GM12878 (cell line): ENCODE data around the gene RBPJ. TPM values are rescaled to one million over a fixed set of nuclear protein-coding genes. Genes with fewer than 3 reads are reported as not detected.

Source experiments
- ATAC-seq: fragments of 200-7000 bp; cut with Tn5 transposase; 3 replicates; pipeline ENCODE4 v1.9.1; 2020; ENCODE audit warnings: mild to moderate bottlenecking, moderate library complexity
- BruUV-seq: library from RNA; stranded (reverse); fragments of 400-500 nt; replicated peaks from 2 replicates; lab custom pipeline; 2021; lab: Mats Ljungman, UMichigan
- CTCF ChIA-PET: fragments of 300-600 bp; sonication (Branson Sonifier 250); formaldehyde crosslinking; extraction: SDS; loops from one replicate; lab custom pipeline; 2021; ENCODE audit warnings: inconsistent platforms; lab: Yijun Ruan, JAX
- POLR2A ChIA-PET: fragments of 350-600 bp; formaldehyde crosslinking; extraction: SDS; loops from one replicate; lab custom pipeline; 2021; ENCODE audit warnings: inconsistent platforms; lab: Charles Lee
- RAD21 ChIA-PET: fragments of 300-600 bp; sonication (Branson Sonifier 250); formaldehyde crosslinking; loops from one replicate; lab custom pipeline; 2023; ENCODE audit warnings: antibody characterized with exemption; ENCODE audit not compliant: unreplicated experiment; lab: Charles Lee
- SMC1A ChIA-PET: fragments of 300-600 bp; sonication (Branson Sonifier 250); formaldehyde crosslinking; loops from one replicate; lab custom pipeline; 2023; ENCODE audit not compliant: unreplicated experiment, uncharacterized antibody; lab: Charles Lee
- DNase-seq: peaks from one replicate; pipeline ENCODE4 v3.0.0-alpha.2; 2011; ENCODE audit warnings: low read depth, low spot score
- FAIRE-seq: peaks from 3 replicates; lab custom pipeline; 2011; peaks lifted over from hg19 to GRCh38; lab: Jason Lieb, UNC
- H2AFZ ChIP-seq: 2 replicates; pipeline ENCODE4 v1.6.0; 2011; ENCODE audit warnings: low read depth, low read length, control low read depth; ENCODE audit not compliant: control insufficient read depth
- H3K27ac ChIP-seq: 2 replicates; pipeline ENCODE4 v1.5.1; 2011; ENCODE audit warnings: control low read depth; ENCODE audit not compliant: control insufficient read depth, insufficient read depth
- H3K27me3 ChIP-seq, 2 experiments: replicated peaks in 1 of 2; 2 replicates each; pipeline versions ENCODE4 v1.6.0 to v1.6.1; 2011; ENCODE audit warnings: low read length in 1 of 2; ENCODE audit not compliant: control insufficient read depth in 2 of 2, insufficient read depth in 2 of 2
- H3K36me3 ChIP-seq, 2 experiments: 2 replicates each; pipeline ENCODE4 v1.5.1; 2011; ENCODE audit warnings: low read length in 1 of 2; ENCODE audit not compliant: control insufficient read depth in 2 of 2, insufficient read depth in 2 of 2
- H3K4me1 ChIP-seq: 2 replicates; pipeline ENCODE4 v1.6.1; 2011; ENCODE audit warnings: mild to moderate bottlenecking, low read length, moderate library complexity, mixed read lengths; ENCODE audit not compliant: control insufficient read depth, insufficient read depth
- H3K4me2 ChIP-seq: 2 replicates; pipeline ENCODE4 v1.6.0; 2011; ENCODE audit warnings: control low read depth; ENCODE audit not compliant: control insufficient read depth, insufficient read depth
- H3K4me3 ChIP-seq: fragments of 200-600 bp; sonication (generic); 2 replicates; pipeline ENCODE4 v1.5.1; 2016
- H3K79me2 ChIP-seq: 2 replicates; pipeline ENCODE4 v1.6.0; 2011; ENCODE audit warnings: low read length; ENCODE audit not compliant: control insufficient read depth, insufficient read depth
- H3K9ac ChIP-seq: 2 replicates; pipeline ENCODE4 v1.8.0; 2011; ENCODE audit warnings: low read length, control low read depth, mixed read lengths; ENCODE audit not compliant: control insufficient read depth, insufficient read depth
- H3K9me3 ChIP-seq: replicated peaks from 3 replicates; pipeline ENCODE4 v1.5.1; 2011; ENCODE audit warnings: mild to moderate bottlenecking, low read length; ENCODE audit not compliant: control insufficient read depth, insufficient read depth
- H4K20me1 ChIP-seq: 2 replicates; pipeline ENCODE4 v1.6.0; 2011; ENCODE audit not compliant: control insufficient read depth, insufficient read depth
- BCL3 ChIP-seq: IDR thresholded peaks from 2 replicates; pipeline ENCODE4 v1.6.1; 2011; ENCODE audit warnings: borderline replicate concordance, low read depth, mild to moderate bottlenecking, moderate library complexity, low read length; ENCODE audit not compliant: insufficient read depth, poor library complexity, severe bottlenecking
- BRCA1 ChIP-seq: IDR thresholded peaks from 2 replicates; pipeline ENCODE4 v1.6.1; 2011; ENCODE audit warnings: low read depth, low read length, improper control_type of control experiment
- CBX3 ChIP-seq: fragments of 200-600 bp; sonication (generic); IDR thresholded peaks from 2 replicates; pipeline ENCODE4 v1.6.1; 2016; ENCODE audit warnings: low read depth, borderline replicate concordance
- CHD1 ChIP-seq: IDR thresholded peaks from 2 replicates; pipeline ENCODE4 v1.6.1; 2012; ENCODE audit warnings: low read depth, low read length, improper control_type of control experiment
- CUX1 ChIP-seq: IDR thresholded peaks from 2 replicates; pipeline ENCODE4 v1.6.1; 2012; ENCODE audit warnings: improper control_type of control experiment, low read depth, low read length; ENCODE audit not compliant: insufficient replicate concordance
- ETV6 ChIP-seq, 2 experiments: fragments of 450-650 bp in 1 of 2; IDR thresholded peaks in 1 of 2; conservative IDR thresholded peaks in 1 of 2; 2 replicates each; pipeline ENCODE4 v1.6.1; 2014; ENCODE audit warnings: antibody characterized with exemption in 1 of 2, borderline replicate concordance in 1 of 2, low read depth in 1 of 2, mild to moderate bottlenecking in 1 of 2, moderate library complexity in 1 of 2
- FOXK2 ChIP-seq: fragments of 450-650 bp; IDR thresholded peaks from 2 replicates; pipeline ENCODE4 v1.6.1; 2017; ENCODE audit warnings: mild to moderate bottlenecking, moderate library complexity
- GABPA ChIP-seq: IDR thresholded peaks from 2 replicates; pipeline ENCODE4 v1.6.1; 2014; ENCODE audit warnings: antibody characterized with exemption, low read depth, mild to moderate bottlenecking, inconsistent platforms
- IKZF1 ChIP-seq: fragments of 450-650 bp; conservative IDR thresholded peaks from 2 replicates; pipeline ENCODE4 v1.6.1; 2017; ENCODE audit warnings: antibody characterized with exemption, mild to moderate bottlenecking
- KLF5 ChIP-seq: fragments of 450-650 bp; IDR thresholded peaks from 2 replicates; pipeline ENCODE4 v1.6.1; 2014; ENCODE audit warnings: mild to moderate bottlenecking; ENCODE audit not compliant: partially characterized antibody
- SIX5 ChIP-seq: IDR thresholded peaks from 2 replicates; pipeline ENCODE4 v1.6.1; 2011; ENCODE audit warnings: mild to moderate bottlenecking, low read depth, low read length, moderate library complexity; ENCODE audit not compliant: severe bottlenecking
- in situ Hi-C: fragments of 300-500 bp; cut with MboI; formaldehyde crosslinking; loops from 9 replicates; pipeline ENCODE4 v1.14.3; 2018; ENCODE audit warnings: mixed read lengths
- intact Hi-C: fragments of 100-400 bp; cut with micrococcal nuclease; formaldehyde crosslinking; loops from one replicate; pipeline ENCODE4 v1.14.2; 2022; ENCODE audit not compliant: unreplicated experiment
- polyA plus RNA-seq, 11 experiments: library from polyadenylated mRNA; depleted of rRNA in 4 of 11; unstranded in 6 of 11; stranded (reverse) in 5 of 11; fragments of >200 nt; fragmentation: Nextera tagmentation in 4 of 11; fragmentation: Illumina TruSeq in 1 of 11; extraction: Ambion mirVana in 4 of 11; extraction: Trizol in 1 of 11; gene quantifications; 1 replicate in 1 of 11; 2 replicates in 10 of 11; pipeline versions ENCODE4 v1.2.1 to v1.2.3, GENCODE V29; 2011 to 2016; ENCODE audit warnings: inconsistent platforms in 2 of 11, missing spikeins in 2 of 11, low read depth in 1 of 11
- total RNA-seq, 4 experiments: library from RNA; depleted of rRNA in 3 of 4; stranded (reverse); fragments of >200 nt in 3 of 4; fragmentation: Illumina TruSeq in 1 of 4; extraction: Trizol in 1 of 4; gene quantifications; 2 replicates each; pipeline versions ENCODE4 v1.2.1 to v1.2.3, GENCODE V29; 2013 to 2021

RBPJ gene
- total and polyA plus RNA-seq, 10 of the 15 experiments (the other 5 are each of a cell fraction or from before 2014, with no cell fraction given) = 24.5 to 87.6 (median 41.6) TPM

GRCh38 chr4:26307037-26307800, 13.6 kb upstream of the RBPJ start (continued):
- TF ChIP-seq CUX1 = no peak

GRCh38 chr4:26308568-26308967, 12.2 kb upstream of the RBPJ start:
- ATAC-seq = peak; percentile 19; the same call in 2 of the 3 replicates
- ChIA-PET RAD21 (no interaction called here), CTCF (no interaction called here), POLR2A (interaction anchor here (0.6 kb wide), 1 partner anchor 32 kb away, joined by 5 read pairs; no protein-coding TSS in a partner anchor), SMC1A (interaction anchor here (0.7 to 2.4 kb wide), 2 partner anchors 9 to 96 kb away, joined by 3 to 6 read pairs; no protein-coding TSS in a partner anchor)
- no peak overlapping the region for H3K9ac ChIP-seq
- H3K79me2 ChIP-seq = no peaks in the 10 kb centered on the region
- intact Hi-C loops (no loop called here), in situ Hi-C loops (no loop called here)
- no peak overlapping the region for H2AFZ ChIP-seq
- DNase-seq = no peak
- FAIRE-seq = peak; percentile 62
- H4K20me1 ChIP-seq = no peaks in the 10 kb centered on the region
- H3K4me2 ChIP-seq = no peak overlapping the region
- peaks cover 9% of the 10 kb centered on the region; the same call in 1 of the 2 replicates for H3K4me1 ChIP-seq
- H3K36me3 ChIP-seq = no peaks in the 10 kb centered on the region
- no peaks in the 10 kb centered on the region; the same call in 2 of the 3 replicates for H3K9me3 ChIP-seq
- BruUV-seq = no TSS peak
- H3K27me3 ChIP-seq = no peaks in the 10 kb centered on the region
- no peak overlapping the region for H3K27ac ChIP-seq
- H3K4me3 ChIP-seq = no peak overlapping the region
- no peak for TF ChIP-seq BRCA1
- no peak for TF ChIP-seq ETV6 (conservative IDR thresholded peaks at IDR 0.05 in 1 of 2, IDR thresholded peaks at IDR 0.05 in 1 of 2; ENCODE audit: borderline replicate concordance in 1 of 2, low read depth in 1 of 2)
- TF ChIP-seq BCL3 = no peak
- TF ChIP-seq CBX3 = no peak
- no peak for TF ChIP-seq SIX5
- no peak for TF ChIP-seq IKZF1
- TF ChIP-seq CHD1 = no peak
- TF ChIP-seq FOXK2 = no peak
- TF ChIP-seq GABPA = no peak
- TF ChIP-seq KLF5 = no peak
- TF ChIP-seq, all 136 proteins: peak for 0
